GM18858 (cell line): ENCODE measurements around the gene CTSE.
"Not testable (repeated sequence)": the region's sequence is repeated elsewhere in the genome, so short reads cannot be mapped to it uniquely, and the experiment has no call there.

Source experiments
- ATAC-seq: cut with Tn5 transposase; IDR thresholded peaks from one replicate; pipeline ENCODE4 v1.9.1; 2021; ENCODE audit not compliant: unreplicated experiment

CTSE gene

DNA sequence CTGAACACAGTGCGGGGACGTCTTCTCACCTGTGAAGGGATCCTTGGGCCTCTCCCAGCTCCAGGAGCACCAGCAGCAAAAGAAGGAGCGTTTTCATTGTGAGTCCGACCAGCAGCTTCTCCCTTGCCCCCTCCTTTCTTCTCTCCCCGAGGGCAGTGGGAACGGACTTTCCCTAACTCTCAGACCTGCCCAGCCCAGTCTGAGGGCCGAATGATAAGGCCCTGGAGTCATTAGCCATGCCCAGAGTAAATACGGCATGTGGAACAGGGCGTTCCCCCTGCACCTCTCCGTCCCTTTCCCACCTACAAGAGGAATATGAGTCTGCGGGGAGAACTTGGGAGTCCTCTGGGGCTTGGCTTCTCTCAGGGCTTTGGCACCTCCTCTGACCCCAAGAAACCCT, at the start of gene CTSE:
Gene CTSE, minus strand, starts transcription at position 201 of the 400 bp plus-strand sequence. Its CDS starts 104 bp downstream, at position 97.
- no peak for ATAC-seq

DNA sequence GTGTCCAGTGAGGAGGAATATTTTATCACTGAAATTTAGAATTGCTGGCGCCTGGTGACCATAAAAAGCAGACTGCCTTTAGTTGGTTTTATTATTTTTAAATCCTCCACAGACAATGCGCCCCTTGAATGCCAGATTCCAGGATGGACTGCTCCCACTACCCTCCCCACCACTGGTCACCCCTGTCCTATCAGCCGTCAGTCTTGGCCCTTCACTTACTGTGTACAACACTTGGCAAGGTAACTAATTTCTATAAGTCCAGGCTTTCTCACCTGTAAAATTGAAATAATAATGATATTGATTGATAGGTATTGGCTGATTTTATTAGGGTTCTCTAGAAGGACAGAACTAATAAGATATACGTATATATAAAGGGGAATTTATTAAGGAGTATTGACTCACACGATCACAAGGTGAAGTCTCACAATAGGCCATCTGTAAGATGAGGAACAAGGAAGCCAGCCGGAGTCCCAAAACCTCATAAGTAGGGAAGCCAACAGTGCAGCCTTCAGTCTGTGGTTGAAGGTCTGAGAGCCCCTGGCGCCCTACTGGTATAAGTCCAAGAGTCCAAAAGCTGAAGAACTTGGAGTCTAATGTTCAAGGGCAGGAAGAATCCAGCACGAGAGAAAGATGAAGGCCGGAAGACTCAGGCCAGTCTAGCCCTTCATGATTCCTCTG, 47.1 kb upstream of the CTSE start:
- ATAC-seq = no peak

GRCh38 chr1:206068314-206068713, 44.6 kb upstream of the CTSE start:
- no peak for ATAC-seq

- no peak for ATAC-seq
Observed at GRCh38 chr1:206067486-206068227, 44.0 kb upstream of the CTSE start.

- peak; percentile 84 for ATAC-seq
Observed at GRCh38 chr1:206066479-206067171, 42.9 kb upstream of the CTSE start.

DNA sequence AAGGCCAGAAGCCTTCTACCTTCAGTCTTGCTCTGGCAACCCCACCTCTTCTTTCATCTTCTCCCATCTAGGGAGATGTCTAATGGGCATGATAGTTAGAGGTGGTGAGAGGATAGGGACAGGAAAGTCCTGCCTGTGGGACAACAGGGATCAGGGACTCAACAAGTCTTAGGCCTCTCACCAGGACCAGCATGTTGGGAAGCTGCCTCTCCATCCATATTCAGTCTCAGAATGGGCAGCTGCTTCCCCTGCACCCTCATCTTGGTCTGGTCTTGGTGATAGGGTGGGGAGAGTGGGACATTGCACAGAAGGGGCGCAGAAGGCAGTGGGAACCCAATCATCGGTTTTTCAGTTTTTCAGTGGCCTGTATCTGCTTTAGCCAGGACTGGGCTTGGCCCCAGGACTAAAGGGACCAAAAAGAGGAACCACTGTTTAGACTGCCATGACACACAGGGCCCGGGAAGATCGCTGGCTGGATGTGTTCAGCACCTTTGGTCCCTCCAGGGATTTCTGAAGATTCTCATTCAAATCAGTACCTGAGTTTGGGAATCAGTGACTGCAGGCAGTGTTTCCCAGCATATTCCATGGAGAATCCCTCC, 42.0 kb upstream of the CTSE start:
- ATAC-seq = no peak

DNA sequence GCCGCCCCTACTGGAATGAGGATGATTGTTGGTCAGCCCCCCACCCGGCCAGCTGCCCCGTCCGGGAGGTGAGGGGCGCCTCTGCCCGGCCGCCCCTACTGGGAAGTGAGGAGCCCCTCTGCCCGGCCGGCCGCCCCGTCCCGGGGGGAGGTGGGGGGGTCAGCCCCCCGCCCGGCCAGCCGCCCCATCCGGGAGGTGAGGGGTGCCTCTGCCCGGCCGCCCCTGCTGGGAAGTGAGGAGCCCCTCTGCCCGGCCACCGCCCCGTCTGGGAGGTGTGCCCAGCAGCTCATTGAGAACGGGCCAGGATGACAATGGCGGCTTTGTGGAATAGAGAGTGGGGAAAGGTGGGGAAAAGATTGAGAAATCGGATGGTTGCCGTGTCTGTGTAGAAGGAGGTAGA, 40.8 kb upstream of the CTSE start:
- ATAC-seq = not testable (repeated sequence)

DNA sequence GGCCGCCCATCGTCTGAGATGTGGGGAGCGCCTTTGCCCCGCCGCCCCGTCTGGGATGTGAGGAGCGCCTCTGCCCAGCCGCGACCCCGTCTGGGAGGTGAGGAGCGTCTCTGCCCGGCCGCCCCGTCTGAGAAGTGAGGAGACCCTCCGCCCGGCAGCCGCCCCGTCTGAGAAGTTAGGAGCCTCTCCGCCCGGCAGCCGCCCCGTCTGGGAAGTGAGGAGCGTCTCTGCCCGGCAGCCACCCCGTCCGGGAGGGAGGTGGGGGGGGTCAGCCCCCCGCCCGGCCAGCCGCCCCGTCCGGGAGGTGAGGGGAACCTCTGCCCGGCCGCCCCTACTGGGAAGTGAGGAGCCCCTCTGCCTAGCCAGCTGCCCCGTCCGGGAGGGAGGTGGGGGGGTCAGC, 40.3 kb upstream of the CTSE start:
- ATAC-seq = not testable (repeated sequence)

DNA sequence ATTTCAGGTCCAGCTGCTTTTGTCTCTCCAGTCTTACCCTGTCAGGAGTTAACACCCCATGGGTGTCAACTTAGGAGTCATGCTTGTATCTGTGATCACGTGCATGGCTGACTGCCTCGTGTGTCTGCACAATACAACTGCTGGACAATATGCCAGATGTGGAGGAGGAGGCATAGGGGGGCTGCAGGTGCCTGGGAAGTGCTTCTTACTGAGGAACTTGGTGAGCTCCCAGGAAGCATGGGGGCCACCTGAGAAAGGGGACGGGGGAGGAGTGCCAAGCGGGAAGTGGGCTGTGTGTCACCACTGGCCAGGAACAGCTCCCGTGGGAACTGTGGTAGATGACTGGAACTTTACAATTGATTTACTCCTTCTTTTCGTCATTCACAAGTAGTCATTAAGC, 38.8 kb upstream of the CTSE start:
- no peak for ATAC-seq

- ATAC-seq = no peak
Observed at GRCh38 chr1:206060844-206061243, 37.1 kb upstream of the CTSE start.

DNA sequence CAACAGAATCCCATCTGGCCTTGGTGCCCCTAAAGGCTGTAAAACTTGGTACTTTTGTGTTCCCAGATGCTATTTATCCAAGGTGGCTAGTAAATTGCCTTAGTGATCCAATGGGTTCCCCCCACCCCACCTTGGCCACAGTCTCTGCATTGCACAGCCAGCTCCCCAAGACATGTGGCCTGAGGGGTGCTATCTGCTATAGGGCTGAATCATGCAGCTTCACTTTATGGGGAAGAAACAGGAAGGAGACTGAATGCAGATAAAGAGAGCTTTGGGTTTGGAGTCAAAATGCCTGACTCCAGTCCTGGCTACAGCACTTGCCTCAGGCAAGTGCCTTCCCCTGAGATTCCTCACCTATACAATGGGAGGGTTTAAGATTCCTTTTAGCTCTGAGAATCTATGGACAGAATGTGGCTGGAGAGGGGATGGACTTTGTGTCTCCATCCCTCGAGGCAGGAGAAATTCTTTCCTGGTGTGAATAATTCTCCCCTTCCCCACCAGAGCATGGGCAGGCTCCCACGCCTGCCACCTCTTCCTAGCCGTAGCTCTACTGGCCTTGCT, 35.7 kb upstream of the CTSE start:
- no peak for ATAC-seq

- no peak for ATAC-seq
Observed at GRCh38 chr1:206058927-206059292, 35.2 kb upstream of the CTSE start.

GRCh38 chr1:206058289-206058926, 34.7 kb upstream of the CTSE start:
- not testable (repeated sequence) for ATAC-seq

- not testable (repeated sequence) for ATAC-seq
Observed at GRCh38 chr1:206055639-206056323, 32.1 kb upstream of the CTSE start.

- not testable (repeated sequence) for ATAC-seq
Observed at GRCh38 chr1:206055069-206055625, 31.5 kb upstream of the CTSE start.

DNA sequence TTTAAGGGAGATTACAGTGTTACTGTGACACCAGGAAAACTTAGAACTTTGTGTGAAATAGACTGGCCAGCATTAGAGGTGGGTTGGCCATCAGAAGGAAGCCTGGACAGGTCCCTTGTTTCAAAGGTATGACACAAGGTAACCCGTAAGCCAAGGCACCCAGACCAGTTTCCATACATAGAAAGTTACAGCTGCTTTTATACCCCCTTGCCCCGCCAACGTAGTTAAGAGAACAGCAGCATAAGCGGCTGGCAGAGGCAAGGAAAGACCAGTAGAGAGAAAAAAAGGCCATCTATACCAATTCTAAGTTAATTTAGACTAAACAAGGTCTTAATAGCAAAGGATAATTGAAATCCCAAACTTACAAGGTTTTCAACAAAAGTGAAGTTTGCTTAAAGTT, 29.9 kb upstream of the CTSE start:
- ATAC-seq = not testable (repeated sequence)

- ATAC-seq = not testable (repeated sequence)
Observed at GRCh38 chr1:206052919-206053610, 29.4 kb upstream of the CTSE start, which contains the start of gene RHEX. Gene RHEX, plus strand, starts transcription at chr1:206053173. Its CDS starts 44,656 bp downstream, at chr1:206097829.

DNA sequence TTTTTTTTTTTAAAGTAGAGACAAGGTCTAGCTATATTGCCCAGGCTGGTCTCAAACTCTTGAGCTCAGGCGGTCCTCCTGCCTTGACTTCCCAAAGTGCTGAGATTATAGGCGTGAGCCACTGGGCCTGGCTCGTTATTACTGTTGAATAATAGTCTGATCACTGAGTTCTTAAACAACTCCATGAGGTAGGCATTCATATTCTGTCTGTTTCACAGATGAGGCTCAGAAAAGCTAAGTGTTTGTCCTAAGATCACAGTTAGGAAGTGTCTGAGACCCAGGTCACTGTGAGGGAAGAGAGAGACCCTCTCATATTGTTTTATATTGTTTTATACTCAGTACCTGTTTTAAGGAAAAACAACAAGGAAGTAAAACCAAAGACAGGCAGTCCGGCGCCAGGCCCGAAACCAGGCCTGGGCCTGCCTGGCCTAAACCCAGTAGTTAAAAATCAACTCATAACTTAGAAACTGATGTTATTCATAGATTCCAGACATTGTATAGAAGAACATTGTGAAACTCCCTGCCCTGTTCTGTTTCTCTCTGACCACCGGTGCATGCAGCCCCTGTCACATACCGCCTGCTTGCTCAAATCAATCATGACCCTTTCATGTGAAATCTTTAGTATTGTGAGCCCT, 28.7 kb upstream of the CTSE start:
- not testable (repeated sequence) for ATAC-seq
